OCI-LY3 (cell line): Measurements from ENCODE around the gene TPCN1.

Source experiments
- H2AFZ ChIP-seq: fragments of 200-600, 300-600 bp; shearing (Covaris generic); 2 replicates; pipeline ENCODE4 v1.6.0; 2014; ENCODE audit warnings: antibody characterized with exemption, low read depth, low read length
- H3K27ac ChIP-seq: fragments of 200-600, 300-600 bp; sonication (generic); 2 replicates; pipeline ENCODE4 v1.5.1; 2014; ENCODE audit warnings: mild to moderate bottlenecking, low read length, moderate library complexity, mixed read lengths
- H3K27me3 ChIP-seq: fragments of 200-600, 300-600 bp; sonication (generic); 2 replicates; pipeline ENCODE4 v1.6.1; 2014; ENCODE audit warnings: low read depth, low read length, mixed read lengths
- H3K36me3 ChIP-seq: fragments of 200-600, 300-600 bp; sonication (generic); replicated peaks from 2 replicates; pipeline ENCODE3; 2014; ENCODE audit warnings: low read depth, low read length, mixed read lengths
- H3K4me1 ChIP-seq: fragments of 300-600, 200-600 bp; sonication (generic); 2 replicates; pipeline ENCODE4 v1.6.1; 2014; ENCODE audit warnings: low read length, mixed read lengths
- H3K4me2 ChIP-seq: fragments of 200-600, 300-600 bp; sonication (generic); 2 replicates; pipeline ENCODE4 v1.6.1; 2014; ENCODE audit warnings: low read length, mixed read lengths
- H3K4me3 ChIP-seq: fragments of 300-600, 200-600 bp; sonication (generic); 2 replicates; pipeline ENCODE4 v1.5.1; 2014; ENCODE audit warnings: antibody characterized with exemption, mild to moderate bottlenecking, low read length, moderate library complexity
- H3K79me2 ChIP-seq: fragments of 300-600, 200-600 bp; shearing (Covaris generic); 2 replicates; pipeline ENCODE4 v1.6.1; 2014; ENCODE audit warnings: mild to moderate bottlenecking, low read length, mixed read lengths
- H3K9ac ChIP-seq: fragments of 300-600, 200-600 bp; shearing (Covaris generic); 2 replicates; pipeline ENCODE4 v1.6.0; 2014; ENCODE audit warnings: mild to moderate bottlenecking, low read length, moderate library complexity
- H3K9me3 ChIP-seq: fragments of 200-600, 300-600 bp; shearing (Covaris generic); 2 replicates; pipeline ENCODE4 v1.6.1; 2014; ENCODE audit warnings: low read length, mixed read lengths; ENCODE audit not compliant: insufficient read depth
- H4K20me1 ChIP-seq: fragments of 200-600, 300-600 bp; sonication (generic); 2 replicates; pipeline ENCODE4 v1.6.1; 2016; ENCODE audit warnings: low read length, mixed read lengths; ENCODE audit not compliant: insufficient read depth
- EZH2phosphoT487 ChIP-seq: fragments of 200-600 bp; shearing (Covaris generic); IDR thresholded peaks from 2 replicates; pipeline ENCODE4 v1.6.1; 2018; ENCODE audit warnings: antibody characterized with exemption, mixed run types, low read depth
- TF ChIP-seq, protein P1 (sequence below): fragments of 200-600, 300-600 bp; sonication (generic); IDR thresholded peaks from 2 replicates; pipeline ENCODE4 v1.5.1; 2014; ENCODE audit warnings: antibody characterized with exemption, low read length, low read depth

TPCN1 gene

DNA sequence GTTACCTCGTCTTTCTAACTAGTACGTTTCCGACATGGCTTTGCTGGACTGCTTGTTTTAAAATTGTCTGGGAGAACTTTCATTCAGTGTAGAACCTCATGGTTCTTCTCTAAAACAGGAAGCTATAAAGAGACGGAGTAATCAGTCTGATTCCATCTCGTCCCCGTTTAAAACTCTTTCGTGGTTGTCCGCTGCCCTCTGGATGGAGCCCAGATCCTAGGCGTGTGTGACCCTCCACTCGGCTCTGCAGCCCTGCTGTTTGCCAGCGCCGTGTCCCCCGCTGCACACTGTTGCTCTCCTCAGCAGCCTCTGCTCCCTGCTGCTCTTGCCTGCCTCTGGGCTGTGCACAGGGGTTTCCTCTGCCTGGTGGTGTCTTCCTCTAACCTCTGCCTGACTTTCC is 63.5 kb downstream of the TPCN1 start:
- Histone ChIP-seq H4K20me1 (no peaks in the 10 kb centered on the region), H3K79me2 (no peaks in the 10 kb centered on the region), H3K4me1 (no peaks in the 10 kb centered on the region), H3K27ac (no peak overlapping the region), H3K4me2 (no peak overlapping the region), H3K27me3 (no peaks in the 10 kb centered on the region), H3K9ac (no peak overlapping the region), H2AFZ (no peak overlapping the region), H3K4me3 (no peak overlapping the region), H3K9me3 (no peaks in the 10 kb centered on the region), H3K36me3 (no peaks in the 10 kb centered on the region)
- TF ChIP-seq, protein P1, sequence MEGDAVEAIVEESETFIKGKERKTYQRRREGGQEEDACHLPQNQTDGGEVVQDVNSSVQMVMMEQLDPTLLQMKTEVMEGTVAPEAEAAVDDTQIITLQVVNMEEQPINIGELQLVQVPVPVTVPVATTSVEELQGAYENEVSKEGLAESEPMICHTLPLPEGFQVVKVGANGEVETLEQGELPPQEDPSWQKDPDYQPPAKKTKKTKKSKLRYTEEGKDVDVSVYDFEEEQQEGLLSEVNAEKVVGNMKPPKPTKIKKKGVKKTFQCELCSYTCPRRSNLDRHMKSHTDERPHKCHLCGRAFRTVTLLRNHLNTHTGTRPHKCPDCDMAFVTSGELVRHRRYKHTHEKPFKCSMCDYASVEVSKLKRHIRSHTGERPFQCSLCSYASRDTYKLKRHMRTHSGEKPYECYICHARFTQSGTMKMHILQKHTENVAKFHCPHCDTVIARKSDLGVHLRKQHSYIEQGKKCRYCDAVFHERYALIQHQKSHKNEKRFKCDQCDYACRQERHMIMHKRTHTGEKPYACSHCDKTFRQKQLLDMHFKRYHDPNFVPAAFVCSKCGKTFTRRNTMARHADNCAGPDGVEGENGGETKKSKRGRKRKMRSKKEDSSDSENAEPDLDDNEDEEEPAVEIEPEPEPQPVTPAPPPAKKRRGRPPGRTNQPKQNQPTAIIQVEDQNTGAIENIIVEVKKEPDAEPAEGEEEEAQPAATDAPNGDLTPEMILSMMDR = no peak
- no peak for TF ChIP-seq EZH2phosphoT487

DNA sequence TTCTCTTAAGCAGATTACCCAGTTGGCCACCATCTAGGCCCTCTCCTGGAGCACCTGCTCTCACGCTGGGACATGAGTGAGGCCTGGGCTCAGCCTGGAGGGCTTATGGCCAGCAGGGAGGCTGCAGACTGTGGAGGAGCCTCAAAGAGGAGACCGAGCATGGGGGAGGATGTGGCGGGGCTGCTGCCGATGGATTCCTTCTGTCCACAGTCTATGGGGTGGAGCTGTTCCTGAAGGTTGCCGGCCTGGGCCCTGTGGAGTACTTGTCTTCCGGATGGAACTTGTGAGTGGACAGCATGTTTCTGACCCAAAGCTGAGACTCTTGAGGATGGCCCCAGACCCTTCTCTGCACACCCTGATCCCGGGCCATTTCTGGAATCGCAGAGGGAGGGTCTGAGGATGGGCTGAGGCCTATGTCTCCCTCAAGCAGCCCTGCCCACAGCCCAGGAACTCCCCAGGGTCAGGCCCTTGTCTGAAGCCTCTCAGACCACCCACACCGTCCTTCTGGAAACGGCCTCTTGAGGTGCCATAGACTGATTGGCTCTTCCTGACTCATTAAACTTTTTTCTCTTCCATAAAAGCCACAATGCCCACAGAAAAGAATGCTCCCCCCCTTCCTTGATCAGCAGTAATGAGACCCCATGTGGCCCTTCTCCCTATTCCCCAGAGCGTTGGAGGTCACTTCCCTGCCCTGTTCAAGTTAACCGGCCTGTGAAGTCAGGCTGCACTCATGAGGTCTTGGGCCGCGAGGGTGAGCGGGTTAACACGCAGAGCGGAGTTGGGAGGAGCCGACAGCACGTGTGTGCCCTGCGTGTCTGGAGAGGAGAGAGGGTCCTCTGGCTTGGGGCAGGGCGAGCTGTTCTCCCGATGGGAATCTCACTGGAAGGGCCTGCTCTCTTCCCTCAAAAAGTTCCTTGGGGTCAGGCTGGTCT is 64.7 kb downstream of the TPCN1 start:
- no peaks in the 10 kb centered on the region for H3K36me3 ChIP-seq
- H3K79me2 ChIP-seq = no peaks in the 10 kb centered on the region
- TF ChIP-seq EZH2phosphoT487 = no peak
- TF ChIP-seq, protein P1 = no peak
- H4K20me1 ChIP-seq = no peaks in the 10 kb centered on the region
- no peak overlapping the region for H3K4me3 ChIP-seq
- no peak overlapping the region for H2AFZ ChIP-seq
- H3K9me3 ChIP-seq = no peaks in the 10 kb centered on the region
- H3K27ac ChIP-seq = no peak overlapping the region
- no peak overlapping the region for H3K4me2 ChIP-seq
- no peak overlapping the region for H3K9ac ChIP-seq
- H3K27me3 ChIP-seq = no peaks in the 10 kb centered on the region
- H3K4me1 ChIP-seq = no peaks in the 10 kb centered on the region

DNA sequence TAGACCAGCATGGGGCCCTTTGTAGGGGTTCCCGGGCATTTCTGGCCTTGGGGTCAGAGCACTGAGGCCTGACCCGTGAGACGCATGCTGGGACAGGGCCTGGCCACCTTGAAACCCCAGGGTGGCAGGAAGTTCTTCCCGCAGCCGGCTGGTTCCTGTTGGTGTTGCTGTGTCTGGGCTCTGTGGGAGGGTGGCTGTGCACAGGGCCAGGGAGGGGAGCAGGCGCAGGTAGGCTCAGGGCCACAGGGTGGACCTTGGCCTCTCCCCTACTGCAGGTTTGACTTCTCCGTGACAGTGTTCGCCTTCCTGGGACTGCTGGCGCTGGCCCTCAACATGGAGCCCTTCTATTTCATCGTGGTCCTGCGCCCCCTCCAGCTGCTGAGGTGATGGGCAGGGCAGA is 65.4 kb downstream of the TPCN1 start:
- no peak for TF ChIP-seq EZH2phosphoT487
- TF ChIP-seq, protein P1 = no peak
- Histone ChIP-seq H3K79me2 (no peaks in the 10 kb centered on the region), H3K36me3 (no peaks in the 10 kb centered on the region), H2AFZ (no peak overlapping the region), H3K27me3 (no peaks in the 10 kb centered on the region), H3K4me3 (no peak overlapping the region), H3K4me2 (no peak overlapping the region), H3K27ac (no peak overlapping the region), H3K4me1 (no peaks in the 10 kb centered on the region), H3K9ac (no peak overlapping the region), H3K9me3 (no peaks in the 10 kb centered on the region), H4K20me1 (no peaks in the 10 kb centered on the region)

DNA sequence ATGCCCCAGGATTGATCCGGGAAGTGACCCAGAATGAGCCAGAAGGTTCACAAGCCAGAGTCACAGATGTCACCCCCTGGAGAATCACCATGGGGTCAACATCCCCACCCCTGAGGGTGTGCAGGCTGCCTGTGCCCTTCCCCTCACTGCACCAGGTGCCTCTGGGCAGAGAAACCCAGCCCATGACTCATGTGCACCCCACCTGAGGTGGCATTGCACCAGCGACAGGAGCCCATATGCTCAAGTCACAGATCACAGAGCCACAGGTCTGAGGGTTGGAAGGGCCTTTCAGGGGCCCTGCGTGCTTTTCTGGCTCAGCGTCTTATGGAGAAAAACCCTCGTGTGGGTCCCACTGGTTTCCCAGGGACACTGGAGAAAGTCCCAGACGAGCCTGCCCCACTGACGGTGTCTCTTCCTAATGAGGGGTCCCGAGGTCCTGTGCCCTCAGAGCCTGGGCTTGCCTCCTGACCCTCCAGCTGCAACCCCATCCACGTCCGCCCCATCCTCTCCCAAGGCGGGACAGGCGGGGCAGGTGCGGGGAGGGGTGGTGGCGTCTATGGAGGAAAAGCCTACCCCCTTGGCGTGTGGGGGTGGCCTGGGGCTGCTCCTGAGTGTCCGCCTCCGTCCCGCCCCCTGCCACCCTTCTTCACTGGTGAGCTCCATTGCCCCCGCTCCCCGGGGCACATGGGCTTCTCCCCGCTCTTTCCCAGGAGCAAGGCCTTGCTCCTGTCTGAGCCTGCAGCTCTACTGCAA is 66.1 kb downstream of the TPCN1 start:
- no peak overlapping the region for H3K4me2 ChIP-seq
- H3K9ac ChIP-seq = no peak overlapping the region
- H2AFZ ChIP-seq = no peak overlapping the region
- no peak overlapping the region for H3K27ac ChIP-seq
- H3K36me3 ChIP-seq = no peaks in the 10 kb centered on the region
- no peak overlapping the region for H3K4me3 ChIP-seq
- H4K20me1 ChIP-seq = no peaks in the 10 kb centered on the region
- no peaks in the 10 kb centered on the region for H3K9me3 ChIP-seq
- H3K27me3 ChIP-seq = no peaks in the 10 kb centered on the region
- H3K79me2 ChIP-seq = no peaks in the 10 kb centered on the region
- no peak for TF ChIP-seq EZH2phosphoT487
- TF ChIP-seq, protein P1 = no peak
- H3K4me1 ChIP-seq = no peaks in the 10 kb centered on the region
